Measurements from ENCODE around the gene CTNND2.

- TF ChIP-seq CTCF (IDR thresholded peaks at IDR 0.05 in 4 of 5, conservative IDR thresholded peaks at IDR 0.05 in 1 of 5) (no peak), POLR2A (IDR thresholded peaks at IDR 0.05) (no peak)
Observed at GRCh38 chr5:11164531-11165294, 739.5 kb downstream of the CTNND2 start.
